SU-DHL-6 (cell line): ENCODE measurements around the gene CACNB2.

ENCODE experiments used
- H2AFZ ChIP-seq: fragments of 200-600 bp; sonication (generic); 2 replicates; pipeline ENCODE4 v1.6.1; 2014; ENCODE audit warnings: low read depth, mild to moderate bottlenecking, moderate library complexity, mixed read lengths, antibody characterized with exemption, low read length; ENCODE audit not compliant: severe bottlenecking
- H3F3A ChIP-seq: fragments of 200-600 bp; shearing (Covaris generic); 2 replicates; pipeline ENCODE4 v1.6.0; 2016; ENCODE audit warnings: antibody characterized with exemption, mild to moderate bottlenecking; ENCODE audit not compliant: insufficient read depth
- H3K27ac ChIP-seq: fragments of 200-600 bp; sonication (generic); 2 replicates; pipeline ENCODE4 v1.5.1; 2016; ENCODE audit warnings: low read depth, mild to moderate bottlenecking, low read length, moderate library complexity, mixed read lengths
- H3K27me3 ChIP-seq: fragments of 200-600 bp; sonication (generic), shearing (Covaris generic); 2 replicates; pipeline ENCODE4 v1.6.0; 2014; ENCODE audit warnings: mild to moderate bottlenecking, low read length
- H3K36me3 ChIP-seq: fragments of 200-600 bp; sonication (generic); 2 replicates; pipeline ENCODE4 v1.6.1; 2014; ENCODE audit warnings: mild to moderate bottlenecking, low read length, mixed read lengths
- H3K4me2 ChIP-seq: fragments of 300-600, 200-600 bp; shearing (Covaris generic), sonication (generic); 2 replicates; pipeline ENCODE4 v1.6.0; 2014; ENCODE audit warnings: low read length, low read depth, mild to moderate bottlenecking; ENCODE audit not compliant: poor library complexity, severe bottlenecking
- H3K4me3 ChIP-seq: fragments of 200-600 bp; sonication (generic); 2 replicates; pipeline ENCODE4 v1.5.1; 2014; ENCODE audit warnings: antibody characterized with exemption, low read length, mild to moderate bottlenecking, mixed read lengths; ENCODE audit not compliant: insufficient read depth, poor library complexity, severe bottlenecking
- H3K79me2 ChIP-seq: fragments of 200-600 bp; sonication (generic); 2 replicates; pipeline ENCODE4 v1.6.1; 2014; ENCODE audit warnings: mild to moderate bottlenecking, low read length, moderate library complexity; ENCODE audit not compliant: insufficient read depth
- H3K9ac ChIP-seq: fragments of 200-600 bp; sonication (generic); 2 replicates; pipeline ENCODE4 v1.7.0; 2014; ENCODE audit warnings: mild to moderate bottlenecking, low read length
- H3K9me2 ChIP-seq: fragments of 200-600 bp; sonication (generic); replicated peaks from 2 replicates; pipeline ENCODE4 v1.6.1; 2014; ENCODE audit warnings: low read length; ENCODE audit not compliant: insufficient read depth
- H3K9me3 ChIP-seq: fragments of 200-600 bp; sonication (generic); 2 replicates; pipeline ENCODE4 v1.6.1; 2014; ENCODE audit warnings: low read length, mixed read lengths; ENCODE audit not compliant: insufficient read depth
- H4K20me1 ChIP-seq: fragments of 200-600 bp; sonication (generic); 2 replicates; pipeline ENCODE4 v1.6.1; 2014; ENCODE audit warnings: low read depth, mild to moderate bottlenecking, antibody characterized with exemption, low read length, moderate library complexity, mixed read lengths
- CTCF ChIP-seq: fragments of 200-600 bp; sonication (generic); IDR thresholded peaks from one replicate; pipeline ENCODE4 v1.5.1; 2017; ENCODE audit warnings: antibody characterized with exemption, mild to moderate bottlenecking, low read length, moderate library complexity; ENCODE audit not compliant: insufficient read depth, poor library complexity, severe bottlenecking
- EZH2phosphoT487 ChIP-seq: fragments of 200-600 bp; sonication (generic), shearing (Covaris generic); conservative IDR thresholded peaks from 2 replicates; pipeline ENCODE4 v1.6.1; 2018; ENCODE audit warnings: mild to moderate bottlenecking, antibody characterized with exemption, low read length, moderate library complexity, mixed read lengths

The CACNB2 gene

GRCh38 chr10:18294633-18295032 is 154.4 kb downstream of the CACNB2 start:
- H3K27me3 ChIP-seq: no peaks in the 10 kb centered on the region
- H3K9ac ChIP-seq: no peak overlapping the region
- H2AFZ ChIP-seq: no peak overlapping the region
- H3K79me2 ChIP-seq: no peaks in the 10 kb centered on the region
- no peaks in the 10 kb centered on the region for H3K9me3 ChIP-seq
- no peak overlapping the region for H3K4me2 ChIP-seq
- H3K27ac ChIP-seq: no peak overlapping the region
- TF ChIP-seq EZH2phosphoT487 (no peak), CTCF (no peak)
- no peaks in the 10 kb centered on the region for H3K36me3 ChIP-seq
- no peaks in the 10 kb centered on the region for H3K9me2 ChIP-seq
- no peaks in the 10 kb centered on the region for H3F3A ChIP-seq
- H3K4me3 ChIP-seq: no peak overlapping the region
- H4K20me1 ChIP-seq: no peaks in the 10 kb centered on the region

- Histone ChIP-seq H3F3A (no peaks in the 10 kb centered on the region), H3K9me3 (no peaks in the 10 kb centered on the region), H3K4me2 (no peak overlapping the region), H3K9ac (no peak overlapping the region), H4K20me1 (no peaks in the 10 kb centered on the region), H3K27ac (no peak overlapping the region), H3K27me3 (no peaks in the 10 kb centered on the region), H2AFZ (no peak overlapping the region), H3K9me2 (no peaks in the 10 kb centered on the region), H3K36me3 (no peaks in the 10 kb centered on the region), H3K4me3 (no peak overlapping the region), H3K79me2 (no peaks in the 10 kb centered on the region)
- no peak for TF ChIP-seq EZH2phosphoT487
- no peak for TF ChIP-seq CTCF
Observed at GRCh38 chr10:18297659-18298058, 157.4 kb downstream of the CACNB2 start.

- Histone ChIP-seq H3K9me3 (no peaks in the 10 kb centered on the region), H3K27ac (no peak overlapping the region), H3K27me3 (no peaks in the 10 kb centered on the region), H3K36me3 (no peaks in the 10 kb centered on the region), H3K4me2 (no peak overlapping the region), H3K4me3 (no peak overlapping the region), H2AFZ (no peak overlapping the region), H4K20me1 (no peaks in the 10 kb centered on the region), H3K9me2 (no peaks in the 10 kb centered on the region), H3K9ac (no peak overlapping the region), H3K79me2 (no peaks in the 10 kb centered on the region), H3F3A (no peaks in the 10 kb centered on the region)
- TF ChIP-seq CTCF (no peak), EZH2phosphoT487 (no peak)
Observed at GRCh38 chr10:18298256-18298655, 158.0 kb downstream of the CACNB2 start.
